GM21825 (cell line): ENCODE measurements around the gene CRYBB3.
"Not testable (repeated sequence)": the region's sequence is repeated elsewhere in the genome, so short reads cannot be mapped to it uniquely, and the experiment has no call there.

Experiments
- ATAC-seq: cut with Tn5 transposase; IDR thresholded peaks from one replicate; pipeline ENCODE4 v1.9.1; 2021; ENCODE audit warnings: mild to moderate bottlenecking, moderate library complexity; ENCODE audit not compliant: unreplicated experiment

The CRYBB3 gene

DNA sequence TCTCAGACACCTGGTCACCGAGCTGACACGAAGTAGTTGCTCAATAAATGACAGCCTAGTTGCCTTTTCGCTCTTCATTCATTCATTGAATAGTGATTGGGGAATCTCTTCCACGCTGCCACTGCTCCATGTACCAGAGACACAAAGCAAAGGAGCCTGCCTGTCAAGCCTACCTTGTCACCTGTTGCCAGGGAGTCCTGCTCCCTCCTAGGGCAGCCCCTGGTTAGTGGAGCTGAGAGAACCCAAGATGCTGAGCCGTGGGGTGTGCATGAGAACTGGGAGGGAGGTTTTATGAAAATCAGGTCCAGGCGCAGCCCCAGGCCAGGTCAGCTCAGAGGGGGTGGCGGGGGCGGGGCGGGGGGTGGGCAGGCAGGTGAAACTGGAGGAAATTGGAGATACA is 38.4 kb downstream of the CRYBB3 start:
- not testable (repeated sequence) for ATAC-seq

DNA sequence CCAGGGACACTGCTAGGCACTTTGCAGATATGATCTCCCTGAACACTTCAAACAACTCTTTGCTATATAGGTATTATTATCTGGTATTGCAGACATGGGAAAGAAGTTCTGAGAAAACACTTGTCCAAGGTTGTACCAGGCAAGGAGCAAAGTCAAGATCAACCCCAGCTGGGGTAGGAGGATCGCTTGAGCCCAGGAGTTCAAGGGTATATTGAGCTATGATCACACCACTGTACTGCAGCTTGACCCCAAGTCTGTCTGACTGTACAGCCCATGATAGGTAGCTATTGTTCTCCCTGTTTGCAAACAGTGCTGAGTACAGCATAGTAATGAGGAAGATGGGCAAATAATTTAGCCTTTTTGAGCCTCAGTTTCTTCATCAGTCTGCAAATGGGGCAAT is 55.5 kb downstream of the CRYBB3 start:
- not testable (repeated sequence) for ATAC-seq
